Ovary (tissue), 9 donors: ENCODE results near the gene FHOD3. TPM values are rescaled to one million over a fixed set of nuclear protein-coding genes. Genes with fewer than 3 reads are reported as not detected.

Experiments
- DNase-seq, 5 donors: peaks; one replicate each; pipeline ENCODE4 v3.0.0-alpha.2; 2019 to 2020
- H3K27ac ChIP-seq, 2 donors: fragments of 200-600 bp; one replicate each; pipeline versions ENCODE4 v1.5.1 to v1.8.0; 2019 to 2022
- H3K27me3 ChIP-seq: fragments of 200-600 bp; one replicate; pipeline ENCODE4 v1.8.0; 2022
- H3K36me3 ChIP-seq: fragments of 200-600 bp; sonication (generic); one replicate; pipeline ENCODE4 v1.5.1; 2019
- H3K4me1 ChIP-seq: one replicate; pipeline ENCODE4 v1.8.1; 2013; ENCODE audit warnings: mild to moderate bottlenecking, moderate library complexity; ENCODE audit not compliant: insufficient read depth
- H3K4me3 ChIP-seq: fragments of 200-600 bp; sonication (generic); one replicate; pipeline ENCODE4 v1.5.1; 2017
- H3K9me3 ChIP-seq, 2 donors: fragments of 200-600 bp in 1 of 2; sonication (generic) in 1 of 2; one replicate each; pipeline versions ENCODE4 v1.5.1 to v1.8.1; 2013 to 2019; ENCODE audit warnings: mild to moderate bottlenecking in 1 of 2, moderate library complexity in 1 of 2
- EP300 ChIP-seq: sonication (generic); formaldehyde crosslinking; IDR thresholded peaks from one replicate; pipeline ENCODE4 v1.6.1; 2017; ENCODE audit warnings: antibody characterized with exemption
- POLR2A ChIP-seq: fragments of 450-650 bp; IDR thresholded peaks from one replicate; pipeline ENCODE4 v1.6.1; 2017; ENCODE audit warnings: antibody characterized with exemption, mild to moderate bottlenecking, moderate library complexity
- WGBS, 3 donors: extraction: QIAGEN DNeasy Blood & Tissue Kit in 1 of 3; methylation state at CpG; one replicate each; pipeline versions ENCODE4 v1.1.5 to v1.1.7; 2013 to 2017; 5-methylcytosine and 5-hydroxymethylcytosine counted together
- intact Hi-C, 4 donors: fragments of 100-400 bp; cut with DNase I; formaldehyde crosslinking; loops; one replicate each; pipeline versions ENCODE4 v1.11.0 to v1.15.1; 2022 to 2023
- polyA plus RNA-seq, 2 donors: library from polyadenylated mRNA; stranded (reverse); fragments of 200-250 nt in 1 of 2; fragments of 350-450 nt in 1 of 2; fragmentation: Illumina TruSeq in 1 of 2; extraction: RNeasy Lipid Tissue Mini Kit (QIAGEN cat#74804) in 1 of 2; gene quantifications; one replicate each; pipeline ENCODE4 v1.2.3, GENCODE V29; 2013 to 2014
- total RNA-seq, 7 donors: library from RNA; depleted of rRNA in 2 of 7; stranded (reverse); fragments of >200 nt in 2 of 7; fragmentation: NEBNext Ultra II Directional in 3 of 7; extraction: Animal tissue kit (Norgen Biotek cat#: 25700) in 3 of 7; gene quantifications; one replicate each; pipeline versions ENCODE4 v1.1.0 to v1.2.4, GENCODE V29; 2016 to 2023
- TF ChIP-seq, protein P1 (sequence below), 3 donors: fragments of 450-650 bp in 2 of 3; fragments of 200-600 bp in 1 of 3; IDR thresholded peaks; one replicate each; pipeline versions ENCODE4 v1.5.1 to v1.8.0; 2016 to 2022; ENCODE audit warnings: antibody characterized with exemption in 3 of 3, mild to moderate bottlenecking in 1 of 3
- donor health status: DM: no; HTN: no; CAD: no; lungs with moderate emphysema.
- donor health status: DM: no; HTN: no; CAD: no.
- donor health status: Bipolar disorder and iron deficiency.
- donor health status: DM: yes; HTN: yes; CAD: no.
- donor health status: DM: no; HTN: no; CAD: no.
- donor health status: DM: yes; HTN: yes; CAD: no.

The FHOD3 gene
- total and polyA plus RNA-seq, 9 donors: 3.5 to 62.5 (median 11.0) TPM

DNA sequence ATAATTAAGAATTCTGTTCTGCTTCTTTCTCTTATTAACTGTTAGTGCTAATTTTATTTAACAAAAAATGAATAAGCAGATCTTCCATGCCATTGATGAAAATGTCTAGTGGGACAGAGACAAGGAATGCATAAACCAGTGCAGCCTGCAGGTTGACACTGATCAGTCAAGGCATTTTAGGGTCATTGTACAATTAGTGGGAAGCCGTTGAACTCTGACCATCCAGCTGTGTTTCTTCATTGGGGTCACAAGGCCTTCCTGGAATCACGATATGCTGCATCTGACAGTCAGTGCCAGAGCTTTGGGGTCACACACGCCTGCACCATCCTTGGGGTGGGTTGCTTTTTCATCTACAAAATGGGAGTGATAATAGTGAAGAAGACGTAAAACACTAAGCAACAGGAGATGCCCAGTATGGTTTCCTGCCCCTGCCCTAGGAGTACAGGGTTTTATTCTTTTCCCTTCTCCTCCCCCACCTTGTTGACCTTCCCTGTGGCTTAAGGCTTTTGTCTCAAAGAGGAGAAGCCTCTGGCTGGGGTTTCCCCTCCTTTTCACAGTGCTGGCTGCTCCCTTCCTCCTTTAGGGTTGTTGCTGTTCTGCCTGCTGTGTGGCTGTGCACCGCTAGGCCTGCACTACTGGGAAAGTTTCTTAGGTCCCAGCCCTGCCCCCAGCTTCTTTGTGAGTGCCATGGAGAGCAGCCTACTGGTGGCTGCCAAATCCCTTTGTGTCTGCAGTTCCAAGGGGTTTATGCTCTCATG is 285.7 kb downstream of the FHOD3 start:
- Histone ChIP-seq H3K27me3 (no peaks in the 10 kb centered on the region), H3K9me3 (no peaks in the 10 kb centered on the region), H3K4me3 (no peak overlapping the region), H3K36me3 (no peaks in the 10 kb centered on the region), H3K27ac (no peak overlapping the region), H3K4me1 (peaks cover 11% of the 10 kb centered on the region)
- TF ChIP-seq, protein P1, sequence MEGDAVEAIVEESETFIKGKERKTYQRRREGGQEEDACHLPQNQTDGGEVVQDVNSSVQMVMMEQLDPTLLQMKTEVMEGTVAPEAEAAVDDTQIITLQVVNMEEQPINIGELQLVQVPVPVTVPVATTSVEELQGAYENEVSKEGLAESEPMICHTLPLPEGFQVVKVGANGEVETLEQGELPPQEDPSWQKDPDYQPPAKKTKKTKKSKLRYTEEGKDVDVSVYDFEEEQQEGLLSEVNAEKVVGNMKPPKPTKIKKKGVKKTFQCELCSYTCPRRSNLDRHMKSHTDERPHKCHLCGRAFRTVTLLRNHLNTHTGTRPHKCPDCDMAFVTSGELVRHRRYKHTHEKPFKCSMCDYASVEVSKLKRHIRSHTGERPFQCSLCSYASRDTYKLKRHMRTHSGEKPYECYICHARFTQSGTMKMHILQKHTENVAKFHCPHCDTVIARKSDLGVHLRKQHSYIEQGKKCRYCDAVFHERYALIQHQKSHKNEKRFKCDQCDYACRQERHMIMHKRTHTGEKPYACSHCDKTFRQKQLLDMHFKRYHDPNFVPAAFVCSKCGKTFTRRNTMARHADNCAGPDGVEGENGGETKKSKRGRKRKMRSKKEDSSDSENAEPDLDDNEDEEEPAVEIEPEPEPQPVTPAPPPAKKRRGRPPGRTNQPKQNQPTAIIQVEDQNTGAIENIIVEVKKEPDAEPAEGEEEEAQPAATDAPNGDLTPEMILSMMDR (IDR thresholded peaks at IDR 0.05): no peak
- TF ChIP-seq EP300: no peak
- TF ChIP-seq POLR2A: no peak
- 72 to 89% (median 74%) methylated on average over 5 of the region's 5 CpGs for WGBS, 3 donors
- no peak for DNase-seq
- intact Hi-C loops: no loop called here

DNA sequence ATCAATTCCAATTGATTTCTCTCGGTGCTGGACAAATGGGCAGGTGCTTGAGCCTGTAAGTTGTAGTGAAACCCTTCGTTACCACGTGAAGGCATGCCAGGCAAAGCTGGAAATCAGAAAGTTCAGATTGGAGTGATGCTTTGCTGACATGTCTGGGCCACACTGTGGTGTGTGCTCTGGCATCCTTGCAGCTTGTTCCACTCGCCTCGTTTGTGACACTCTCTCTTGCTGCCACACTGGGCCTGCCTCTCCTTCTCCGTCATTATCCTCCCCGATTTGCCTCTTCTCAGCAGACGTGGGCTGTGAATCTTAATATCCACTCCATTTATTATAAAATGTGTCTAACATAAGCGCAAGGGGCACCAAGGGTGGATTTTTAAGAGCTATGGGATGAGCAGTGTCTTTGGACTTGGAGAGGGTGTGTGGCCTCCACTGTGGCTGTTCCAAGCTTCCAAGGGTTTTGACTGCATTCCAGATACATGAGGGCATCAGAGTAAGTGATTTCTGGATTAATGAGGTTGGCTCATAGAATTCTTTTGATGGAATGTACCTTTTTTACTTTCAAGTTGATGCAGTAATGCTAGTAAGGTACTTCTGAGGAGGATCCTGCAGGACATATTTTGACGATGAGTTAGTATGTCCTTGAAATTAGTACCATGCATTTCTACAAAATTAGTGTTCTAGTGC is 292.5 kb downstream of the FHOD3 start:
- Histone ChIP-seq H3K4me3 (no peak overlapping the region), H3K27ac (no peak overlapping the region), H3K27me3 (no peaks in the 10 kb centered on the region), H3K36me3 (no peaks in the 10 kb centered on the region), H3K4me1 (peaks cover 3% of the 10 kb centered on the region), H3K9me3 (no peaks in the 10 kb centered on the region)
- intact Hi-C loops: loop anchor here in 1 of 4 donors (5.0 to 10.0 kb wide), 2 partner anchors 165 to 1367 kb away; no protein-coding TSS in a partner anchor
- TF ChIP-seq, protein P1 (IDR thresholded peaks at IDR 0.05): no peak
- no peak for TF ChIP-seq POLR2A
- 75 to 85% (median 82%) methylated on average over 10 of the region's 10 CpGs for WGBS, 3 donors
- DNase-seq: no peak

DNA sequence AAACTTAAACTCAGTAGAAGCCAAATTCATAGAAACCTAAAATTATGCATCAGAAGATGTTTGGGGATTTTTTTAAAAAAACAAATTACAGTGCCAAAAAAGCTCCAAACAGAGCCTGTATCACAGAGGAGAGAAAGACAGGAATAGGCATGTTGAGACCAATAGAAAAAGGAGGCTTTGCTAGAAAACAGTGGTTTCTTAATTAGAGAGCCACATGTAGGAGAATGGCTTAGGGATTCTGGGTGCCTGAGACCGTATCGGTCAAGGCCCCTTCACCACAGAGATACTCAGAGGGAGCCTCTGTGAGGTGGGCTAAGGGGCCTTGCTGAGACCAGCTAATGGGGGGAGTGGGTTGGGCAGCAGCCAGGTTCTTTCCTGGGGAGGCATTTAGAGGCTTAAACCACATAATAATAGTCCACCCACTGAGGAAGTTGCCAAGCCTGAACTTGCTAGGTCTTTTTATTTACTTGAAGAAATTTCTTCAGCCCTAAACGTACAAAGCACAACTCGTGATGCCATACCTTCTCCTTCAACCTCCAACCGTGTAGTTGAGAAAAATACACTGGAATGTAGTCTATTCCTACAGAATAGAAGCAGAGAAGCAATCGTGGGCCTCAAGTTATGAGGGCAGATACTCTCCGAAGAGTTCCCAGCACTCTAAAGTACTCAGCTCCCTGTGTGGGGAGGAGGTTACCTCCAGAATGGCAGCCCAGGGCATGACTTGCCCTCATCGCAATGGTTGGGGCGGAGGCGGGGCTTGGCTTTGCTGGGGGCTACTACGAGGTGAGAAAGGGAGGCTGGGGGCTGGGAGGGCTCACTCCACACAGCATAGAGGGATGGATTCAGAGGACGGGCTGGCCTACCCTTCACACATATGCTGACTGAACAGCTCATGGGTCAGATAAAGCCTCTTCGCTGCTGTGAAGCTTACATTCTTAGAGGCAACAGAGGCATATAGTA is 293.4 kb downstream of the FHOD3 start:
- TF ChIP-seq POLR2A: no peak
- no peaks in the 10 kb centered on the region for H3K9me3 ChIP-seq
- DNase-seq: no peak
- H3K27me3 ChIP-seq: no peaks in the 10 kb centered on the region
- 71 to 80% (median 77%) methylated on average over 13 of the region's 13 CpGs for WGBS, 3 donors
- no peak overlapping the region for H3K27ac ChIP-seq
- H3K36me3 ChIP-seq: no peaks in the 10 kb centered on the region
- H3K4me1 ChIP-seq: no peaks in the 10 kb centered on the region
- H3K4me3 ChIP-seq: no peak overlapping the region
- intact Hi-C loops: loop anchor here in 1 of 4 donors (5.0 to 10.0 kb wide), 2 partner anchors 164 to 1366 kb away; no protein-coding TSS in a partner anchor

DNA sequence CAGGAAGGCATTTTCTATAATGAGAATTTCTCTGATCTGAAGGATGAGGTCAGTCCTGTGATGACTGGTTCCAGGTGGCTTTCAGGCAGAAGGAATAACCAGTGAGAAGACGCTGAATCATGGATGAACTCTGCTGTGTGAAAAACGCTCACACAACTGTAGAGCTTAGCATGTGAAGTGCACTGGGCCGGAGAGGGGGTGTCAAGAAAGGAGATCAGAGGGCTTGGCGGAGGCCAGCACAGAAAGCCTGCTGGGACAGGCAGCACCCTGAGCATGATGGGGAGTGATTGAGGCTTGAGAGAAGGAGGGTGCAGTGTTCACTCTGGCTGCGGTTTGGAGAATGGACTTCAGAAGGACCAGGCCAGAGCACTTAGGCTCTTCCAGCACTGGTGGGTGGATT is 294.8 kb downstream of the FHOD3 start:
- H3K4me1 ChIP-seq: no peaks in the 10 kb centered on the region
- no peak overlapping the region for H3K27ac ChIP-seq
- H3K4me3 ChIP-seq: no peak overlapping the region
- no peaks in the 10 kb centered on the region for H3K36me3 ChIP-seq
- no peaks in the 10 kb centered on the region for H3K9me3 ChIP-seq
- WGBS, 3 donors: 92 to 96% (median 92%) methylated on average over 5 of the region's 5 CpGs
- no peak for DNase-seq
- intact Hi-C loops: loop anchor here in 1 of 4 donors (5.0 to 10.0 kb wide), 2 partner anchors 163 to 1365 kb away; no protein-coding TSS in a partner anchor
- H3K27me3 ChIP-seq: no peaks in the 10 kb centered on the region
- TF ChIP-seq EP300: no peak
- no peak for TF ChIP-seq POLR2A
- TF ChIP-seq, protein P1 (IDR thresholded peaks at IDR 0.05): no peak
